Suprapubic skin (tissue), 4 donors: ENCODE results near the gene NR1I2.

Experiments used
- CTCF ChIP-seq, 2 donors: fragments of 200-600 bp in 1 of 2; fragments of 450-650 bp in 1 of 2; sonication (generic) in 1 of 2; IDR thresholded peaks; one replicate each; pipeline ENCODE4 v1.5.1; 2016 to 2019; ENCODE audit warnings: antibody characterized with exemption in 2 of 2, mild to moderate bottlenecking in 1 of 2, moderate library complexity in 1 of 2
- EP300 ChIP-seq: sonication (generic); formaldehyde crosslinking; IDR thresholded peaks from one replicate; pipeline ENCODE4 v1.6.1; 2017; ENCODE audit warnings: antibody characterized with exemption
- POLR2A ChIP-seq, 2 donors: fragments of 450-650 bp; IDR thresholded peaks; one replicate each; pipeline ENCODE4 v1.6.1; 2017; ENCODE audit warnings: antibody characterized with exemption in 2 of 2, mild to moderate bottlenecking in 2 of 2, moderate library complexity in 2 of 2
- POLR2AphosphoS5 ChIP-seq, 3 donors: sonication (generic); formaldehyde crosslinking; IDR thresholded peaks; one replicate each; pipeline ENCODE4 v1.6.1; 2017; ENCODE audit warnings: antibody characterized with exemption in 3 of 3

GRCh38 chr3:119825820-119826219, 43.9 kb downstream of the NR1I2 start:
- TF ChIP-seq CTCF (IDR thresholded peaks at IDR 0.05) (no peak), POLR2A (IDR thresholded peaks at IDR 0.05) (no peak), POLR2AphosphoS5 (IDR thresholded peaks at IDR 0.05) (no peak), EP300 (no peak)
